Transverse colon (tissue), 4 donors: Measurements from ENCODE around the gene CLEC4A. TPM values are rescaled to one million over a fixed set of nuclear protein-coding genes. Genes with fewer than 3 reads are reported as not detected.
"Not testable (repeated sequence)": the region's sequence is repeated elsewhere in the genome, so short reads cannot be mapped to it uniquely, and the experiment has no call there.

Source experiments
- DNase-seq: peaks from one replicate; pipeline ENCODE4 v3.0.0-alpha.2; 2019
- H3K27ac ChIP-seq, 4 donors: fragments of 200-600 bp; sonication (generic); 2 replicates each; pipeline ENCODE4 v1.5.1; 2016 to 2018; ENCODE audit warnings: inconsistent platforms in 4 of 4
- H3K27me3 ChIP-seq: fragments of 200-600 bp; sonication (generic); 2 replicates; pipeline ENCODE4 v1.5.1; 2017; ENCODE audit warnings: inconsistent platforms
- H3K36me3 ChIP-seq, 4 donors: fragments of 200-600 bp; sonication (generic); 2 replicates each; pipeline ENCODE4 v1.5.1; 2017 to 2019; ENCODE audit warnings: inconsistent platforms in 4 of 4
- H3K4me1 ChIP-seq, 4 donors: fragments of 200-600 bp; sonication (generic); 2 replicates each; pipeline ENCODE4 v1.5.1; 2017 to 2020; ENCODE audit warnings: inconsistent platforms in 4 of 4
- H3K4me3 ChIP-seq, 4 donors: fragments of 200-600 bp; sonication (generic); 1 replicate in 1 of 4; 2 replicates in 3 of 4; pipeline versions ENCODE4 v1.5.1 to v1.6.1; 2017 to 2019; ENCODE audit warnings: inconsistent platforms in 4 of 4
- H3K9me3 ChIP-seq, 2 donors: fragments of 200-600 bp; sonication (generic); 2 replicates each; pipeline ENCODE4 v1.5.1; 2017 to 2019; ENCODE audit warnings: inconsistent platforms in 2 of 2
- WGBS, 2 donors: methylation state at CpG; one replicate each; pipeline ENCODE4 v1.1.5; 2018; ENCODE audit warnings: low coverage in 1 of 2; 5-methylcytosine and 5-hydroxymethylcytosine counted together
- in situ Hi-C, 4 donors: fragments of 200-750 bp; cut with MboI; loops; one replicate each; pipeline versions ENCODE4 v1.15.0 to v1.15.1; 2017; ENCODE audit warnings: low sequenced_read_pairs in 3 of 4, low pct_ligation_motif_present in 1 of 4, low pct_unique_long_range_greater_than_20kb in 1 of 4
- intact Hi-C: fragments of 100-400 bp; cut with DNase I; formaldehyde crosslinking; loops from one replicate; pipeline ENCODE4 v1.15.1; 2023; ENCODE audit warnings: low total_unique reads
- total RNA-seq, 4 donors: library from RNA; depleted of rRNA; stranded (reverse); fragments of >200 nt; gene quantifications; one replicate each; pipeline ENCODE4 v1.1.0, GENCODE V29; 2016

The CLEC4A gene
- total RNA-seq, 4 donors from 2014 or later, result 0.55 to 5.1 TPM; not detected in 2

DNA sequence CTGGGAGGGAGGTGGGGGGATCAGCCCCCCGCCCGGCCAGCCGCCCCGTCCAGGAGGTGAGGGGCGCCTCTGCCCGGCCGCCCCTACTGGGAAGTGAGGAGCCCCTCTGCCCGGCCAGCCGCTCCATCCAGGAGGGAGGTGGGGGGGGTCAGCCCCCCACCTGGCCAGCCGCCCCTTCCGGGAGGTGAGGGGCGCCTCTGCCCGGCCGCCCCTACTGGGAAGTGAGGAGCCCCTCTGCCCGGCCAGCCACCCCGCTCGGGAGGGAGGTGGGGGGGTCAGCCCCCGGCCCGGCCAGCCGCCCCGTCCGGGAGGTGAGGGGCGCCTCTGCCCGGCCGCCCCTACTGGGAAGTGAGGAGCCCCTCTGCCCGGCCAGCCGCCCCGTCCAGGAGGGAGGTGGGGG, 60.8 kb downstream of the CLEC4A start:
- H3K9me3 ChIP-seq, H3K4me3 ChIP-seq, H3K4me1 ChIP-seq, H3K27me3 ChIP-seq, H3K36me3 ChIP-seq, intact Hi-C loops, in situ Hi-C loops, H3K27ac ChIP-seq, DNase-seq: not testable (repeated sequence)
- WGBS, 2 donors, result no CpG with 5 or more reads among the region's 28 CpGs

DNA sequence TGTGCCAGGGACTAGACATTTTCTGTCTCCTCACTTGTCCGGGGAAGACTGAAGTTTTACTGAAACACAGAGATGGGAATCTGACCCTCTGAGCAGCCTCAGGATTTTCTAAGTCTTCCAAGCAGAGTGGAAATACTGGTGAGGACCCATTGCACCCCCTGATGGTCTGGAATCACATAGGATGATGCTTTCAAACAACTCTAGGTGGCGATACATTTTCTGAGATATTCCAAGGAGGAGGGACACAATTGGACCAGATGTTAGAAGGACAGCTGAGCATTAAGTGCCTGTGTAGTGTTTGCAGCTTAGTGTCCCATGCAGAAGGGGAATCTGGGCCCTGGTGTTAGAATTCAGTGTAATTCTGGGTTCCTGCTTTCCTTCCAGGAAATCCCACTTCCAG, 64.7 kb downstream of the CLEC4A start:
- intact Hi-C loops, DNase-seq, H3K27me3 ChIP-seq, H3K4me1 ChIP-seq, H3K36me3 ChIP-seq, H3K4me3 ChIP-seq, H3K9me3 ChIP-seq, in situ Hi-C loops, H3K27ac ChIP-seq: not testable (repeated sequence)
- 83% methylated on average over 2 of the region's 2 CpGs; no CpG with 5 or more reads in 1 of the 2 donors for WGBS, 2 donors

Other genes with a start within 250 kb of the CLEC4A start
- gene SLC2A3, start 187.4 kb upstream of the CLEC4A start, total RNA-seq, result 10 to 100 TPM in 1 of 4 donors, 1 to 10 TPM in 2, under 1 TPM in 1; 0.80 to 10.2 (median 8.1) TPM
- 10 to 100 TPM; 11.6 to 15.7 (median 12.5) TPM for gene FOXJ2, start 90.9 kb upstream of the CLEC4A start, total RNA-seq
- 1 to 10 TPM; 2.4 to 9.4 (median 3.6) TPM for gene C3AR1, start 57.3 kb upstream of the CLEC4A start, total RNA-seq
- gene NECAP1, start 41.3 kb upstream of the CLEC4A start, total RNA-seq, result 10 to 100 TPM in 3 of 4 donors, 1 to 10 TPM in 1; 3.0 to 41.6 (median 36.3) TPM
- gene ZNF705A, start 33.4 kb downstream of the CLEC4A start, total RNA-seq, result not detected
- gene FAM90A1, start 104.0 kb downstream of the CLEC4A start, total RNA-seq, result not detected